Smooth muscle cell (in vitro differentiated cells): ENCODE measurements around the gene B3GAT1. TPM values are rescaled to one million over a fixed set of nuclear protein-coding genes. Genes with fewer than 3 reads are reported as not detected.
"Not testable (repeated sequence)": the region's sequence is repeated elsewhere in the genome, so short reads cannot be mapped to it uniquely, and the experiment has no call there.

Source experiments
- DNase-seq: peaks from one replicate; lab custom pipeline; 2025; ENCODE audit not compliant: unreplicated experiment; lab: John Stamatoyannopoulos, UW
- H2AFZ ChIP-seq: fragments of 200-600 bp; sonication (generic); 2 replicates; pipeline ENCODE4 v1.6.0; 2016; ENCODE audit warnings: antibody characterized with exemption, low read depth, mild to moderate bottlenecking
- H3F3A ChIP-seq: fragments of 200-600 bp; sonication (generic); 2 replicates; pipeline ENCODE4 v1.6.0; 2017; ENCODE audit warnings: antibody characterized with exemption, low read depth
- H3K27ac ChIP-seq: fragments of 200-600 bp; sonication (generic); 2 replicates; pipeline ENCODE4 v1.5.1; 2016; ENCODE audit warnings: low read depth, mild to moderate bottlenecking
- H3K27me3 ChIP-seq: fragments of 200-600 bp; sonication (generic); 2 replicates; pipeline ENCODE4 v1.6.1; 2016; ENCODE audit warnings: low read depth, mild to moderate bottlenecking
- H3K36me3 ChIP-seq: fragments of 200-600 bp; sonication (generic); 2 replicates; pipeline ENCODE4 v1.5.1; 2016; ENCODE audit warnings: low read depth
- H3K4me1 ChIP-seq: fragments of 200-600 bp; sonication (generic); 2 replicates; pipeline ENCODE4 v1.5.1; 2016; ENCODE audit warnings: low read depth
- H3K4me2 ChIP-seq: fragments of 200-600 bp; sonication (generic); 2 replicates; pipeline ENCODE4 v1.6.0; 2016; ENCODE audit warnings: mild to moderate bottlenecking
- H3K4me3 ChIP-seq: fragments of 200-600 bp; sonication (generic); 2 replicates; pipeline ENCODE4 v1.5.1; 2016; ENCODE audit warnings: mild to moderate bottlenecking
- H3K79me2 ChIP-seq: fragments of 200-600 bp; sonication (generic); 2 replicates; pipeline ENCODE4 v1.6.0; 2016; ENCODE audit warnings: low read depth, mild to moderate bottlenecking
- H3K9ac ChIP-seq: fragments of 200-600 bp; sonication (generic); 2 replicates; pipeline ENCODE4 v1.6.0; 2016; ENCODE audit warnings: low read depth
- H3K9me3 ChIP-seq: fragments of 200-600 bp; sonication (generic); replicated peaks from 2 replicates; pipeline ENCODE4 v1.5.1; 2016; ENCODE audit warnings: low read depth
- H4K20me1 ChIP-seq: fragments of 200-600 bp; sonication (generic); 2 replicates; pipeline ENCODE4 v1.6.0; 2016; ENCODE audit warnings: low read depth
- CTCF ChIP-seq: fragments of 200-600 bp; sonication (generic); IDR thresholded peaks from 2 replicates; pipeline ENCODE4 v1.5.1; 2017; ENCODE audit warnings: borderline replicate concordance, mild to moderate bottlenecking, antibody characterized with exemption; ENCODE audit not compliant: insufficient read depth, poor library complexity, severe bottlenecking
- WGBS: methylation state at CpG from one replicate; pipeline ENCODE4 v1.1.7; 2016; ENCODE audit warnings: low lambda C conversion rate; 5-methylcytosine and 5-hydroxymethylcytosine counted together
- polyA plus RNA-seq: library from polyadenylated mRNA; unstranded; fragments of >200 nt; fragmentation: Nextera tagmentation; extraction: Ambion mirVana; gene quantifications from 2 replicates; pipeline ENCODE4 v1.2.1, GENCODE V29; 2016
- total RNA-seq: library from RNA; depleted of rRNA; stranded (reverse); fragments of >200 nt; gene quantifications from 2 replicates; pipeline ENCODE4 v1.2.3, GENCODE V29; 2014

The B3GAT1 gene
- total and polyA plus RNA-seq, 2 experiments from 2014 or later, result not detected

GRCh38 chr11:134346101-134346975, 65.7 kb downstream of the B3GAT1 start:
- H4K20me1 ChIP-seq, result no peaks in the 10 kb centered on the region
- H3K36me3 ChIP-seq, result no peaks in the 10 kb centered on the region
- H3K9me3 ChIP-seq, result no peaks in the 10 kb centered on the region
- no peak overlapping the region for H3K4me2 ChIP-seq
- no peak overlapping the region for H3K4me3 ChIP-seq
- H3F3A ChIP-seq, result no peaks in the 10 kb centered on the region
- no peak for TF ChIP-seq CTCF
- no peak overlapping the region for H3K9ac ChIP-seq
- H2AFZ ChIP-seq, result no peak overlapping the region
- no peaks in the 10 kb centered on the region for H3K4me1 ChIP-seq
- H3K27me3 ChIP-seq, result no peaks in the 10 kb centered on the region
- no peaks in the 10 kb centered on the region for H3K79me2 ChIP-seq
- WGBS, result 87% methylated on average over 22 of the region's 22 CpGs
- DNase-seq, result no peak
- H3K27ac ChIP-seq, result no peak overlapping the region

GRCh38 chr11:134345237-134345550, 66.8 kb downstream of the B3GAT1 start:
- no peak overlapping the region for H3K4me2 ChIP-seq
- no peak overlapping the region for H3K9ac ChIP-seq
- H3K79me2 ChIP-seq, result no peaks in the 10 kb centered on the region
- no peak overlapping the region for H2AFZ ChIP-seq
- H3K36me3 ChIP-seq, result no peaks in the 10 kb centered on the region
- no peak for DNase-seq
- H3K9me3 ChIP-seq, result no peaks in the 10 kb centered on the region
- H3K4me3 ChIP-seq, result no peak overlapping the region
- H3K27me3 ChIP-seq, result no peaks in the 10 kb centered on the region
- H3F3A ChIP-seq, result no peaks in the 10 kb centered on the region
- H4K20me1 ChIP-seq, result no peaks in the 10 kb centered on the region
- 85% methylated on average over 4 of the region's 4 CpGs for WGBS
- no peak overlapping the region for H3K27ac ChIP-seq
- TF ChIP-seq CTCF, result no peak
- no peaks in the 10 kb centered on the region for H3K4me1 ChIP-seq

GRCh38 chr11:134344497-134345236, 67.4 kb downstream of the B3GAT1 start:
- H3K79me2 ChIP-seq, H3K27me3 ChIP-seq, H3K9ac ChIP-seq, H2AFZ ChIP-seq, H3K4me1 ChIP-seq, H3K36me3 ChIP-seq, H3K27ac ChIP-seq, H4K20me1 ChIP-seq, DNase-seq, H3K4me3 ChIP-seq, H3K9me3 ChIP-seq, H3K4me2 ChIP-seq, H3F3A ChIP-seq: not testable (repeated sequence)
- WGBS, result 98% methylated on average over 20 of the region's 28 CpGs

- WGBS, result 71% methylated on average over 15 of the region's 15 CpGs
- no peak for DNase-seq
These were observed 68.4 kb downstream of the B3GAT1 start for GRCh38 chr11:134343646-134344045.

More at GRCh38 chr11:134343646-134344045, 68.4 kb downstream of the B3GAT1 start:
- no peaks in the 10 kb centered on the region for H4K20me1 ChIP-seq
- no peak overlapping the region for H3K27ac ChIP-seq
- H3K4me3 ChIP-seq, result no peak overlapping the region
- no peaks in the 10 kb centered on the region for H3K36me3 ChIP-seq
- H3K27me3 ChIP-seq, result no peaks in the 10 kb centered on the region
- H3K4me1 ChIP-seq, result no peaks in the 10 kb centered on the region
- no peaks in the 10 kb centered on the region for H3F3A ChIP-seq
- H2AFZ ChIP-seq, result no peak overlapping the region
- no peaks in the 10 kb centered on the region for H3K79me2 ChIP-seq
- H3K4me2 ChIP-seq, result no peak overlapping the region
- H3K9me3 ChIP-seq, result no peaks in the 10 kb centered on the region
- H3K9ac ChIP-seq, result no peak overlapping the region
- no peak for TF ChIP-seq CTCF
